H9 (cell line): ENCODE results near the gene CAPG. TPM values are rescaled to one million over a fixed set of nuclear protein-coding genes. Genes with fewer than 3 reads are reported as not detected.

Source experiments
- DNase-seq: peaks from one replicate; pipeline ENCODE4 v3.0.0-alpha.2; 2017
- H2AFZ ChIP-seq: one replicate; pipeline ENCODE4 v1.6.1; 2013; ENCODE audit warnings: mild to moderate bottlenecking, low read length, control low read depth, moderate library complexity
- H2AK5ac ChIP-seq: 2 replicates; pipeline ENCODE4 v1.6.1; 2013; ENCODE audit warnings: low read length, control low read depth, mixed read lengths; ENCODE audit not compliant: insufficient read length
- H2BK120ac ChIP-seq: one replicate; pipeline ENCODE4 v1.6.1; 2013; ENCODE audit warnings: low read depth, mild to moderate bottlenecking, low read length, control low read depth, inconsistent platforms; ENCODE audit not compliant: poor library complexity, severe bottlenecking
- H2BK12ac ChIP-seq: 2 replicates; pipeline ENCODE4 v1.6.1; 2013; ENCODE audit warnings: low read length, control low read depth, mixed read lengths, low read depth; ENCODE audit not compliant: insufficient read length
- H2BK15ac ChIP-seq: 2 replicates; pipeline ENCODE4 v1.6.1; 2013; ENCODE audit warnings: low read depth, low read length, control low read depth
- H2BK20ac ChIP-seq: one replicate; pipeline ENCODE4 v1.6.1; 2013; ENCODE audit warnings: low read depth, mild to moderate bottlenecking, low read length, control low read depth, inconsistent platforms; ENCODE audit not compliant: poor library complexity, severe bottlenecking
- H2BK5ac ChIP-seq: 2 replicates; pipeline ENCODE4 v1.6.1; 2013; ENCODE audit warnings: low read length, control low read depth, mixed read lengths; ENCODE audit not compliant: insufficient read length
- H3K14ac ChIP-seq: 2 replicates; pipeline ENCODE4 v1.6.1; 2013; ENCODE audit warnings: low read length, control low read depth; ENCODE audit not compliant: insufficient read depth
- H3K18ac ChIP-seq: 2 replicates; pipeline ENCODE4 v1.6.1; 2013; ENCODE audit warnings: low read depth, mild to moderate bottlenecking, mixed read lengths, low read length, control low read depth; ENCODE audit not compliant: insufficient read length
- H3K23ac ChIP-seq: 2 replicates; pipeline ENCODE4 v1.6.1; 2013; ENCODE audit warnings: low read length, control low read depth, mixed read lengths, low read depth; ENCODE audit not compliant: insufficient read length
- H3K23me2 ChIP-seq: 2 replicates; pipeline ENCODE4 v1.6.1; 2013; ENCODE audit warnings: low read depth, mild to moderate bottlenecking, mixed read lengths, low read length, control low read depth; ENCODE audit not compliant: insufficient read length, poor library complexity, severe bottlenecking
- H3K27ac ChIP-seq: 2 replicates; pipeline ENCODE4 v1.5.1; 2013; ENCODE audit warnings: low read length, control low read depth, mixed read lengths, low read depth; ENCODE audit not compliant: insufficient read length
- H3K27me3 ChIP-seq: 2 replicates; pipeline ENCODE4 v1.6.1; 2013; ENCODE audit warnings: low read length, control low read depth, inconsistent platforms; ENCODE audit not compliant: insufficient read depth
- H3K4ac ChIP-seq: 2 replicates; pipeline ENCODE4 v1.6.1; 2013; ENCODE audit warnings: low read depth, mild to moderate bottlenecking, control low read depth, inconsistent platforms, low read length, moderate library complexity
- H3K4me1 ChIP-seq: 2 replicates; pipeline ENCODE4 v1.6.1; 2013; ENCODE audit warnings: low read length, control low read depth, inconsistent platforms; ENCODE audit not compliant: insufficient read depth
- H3K4me2 ChIP-seq: 2 replicates; pipeline ENCODE4 v1.6.1; 2013; ENCODE audit warnings: low read length, control low read depth, mixed read lengths; ENCODE audit not compliant: insufficient read length, insufficient read depth
- H3K56ac ChIP-seq: 2 replicates; pipeline ENCODE4 v1.6.1; 2013; ENCODE audit warnings: low read depth, mild to moderate bottlenecking, mixed read lengths, low read length, control low read depth; ENCODE audit not compliant: insufficient read length
- H3K79me1 ChIP-seq: 2 replicates; pipeline ENCODE4 v1.6.1; 2013; ENCODE audit warnings: low read depth, mild to moderate bottlenecking, moderate library complexity, low read length, control low read depth, inconsistent platforms; ENCODE audit not compliant: insufficient read depth, poor library complexity, severe bottlenecking
- H3K79me2 ChIP-seq: 2 replicates; pipeline ENCODE4 v1.6.1; 2013; ENCODE audit warnings: low read length, control low read depth, inconsistent platforms; ENCODE audit not compliant: insufficient read depth
- H3K9ac ChIP-seq: 2 replicates; pipeline ENCODE4 v1.6.1; 2013; ENCODE audit warnings: low read length, control low read depth, mixed read lengths; ENCODE audit not compliant: insufficient read length; ENCODE audit errors: extremely low read depth
- H3K9me3 ChIP-seq: one replicate; pipeline ENCODE4 v1.6.1; 2013; ENCODE audit warnings: low read depth, low read length, inconsistent platforms; ENCODE audit not compliant: control insufficient read depth
- H3T11ph ChIP-seq: one replicate; pipeline ENCODE4 v1.6.1; 2013; ENCODE audit warnings: mild to moderate bottlenecking, low read length, control low read depth, inconsistent platforms
- H4K20me1 ChIP-seq: one replicate; pipeline ENCODE4 v1.6.1; 2013; ENCODE audit not compliant: control insufficient read depth, insufficient read length, insufficient read depth
- H4K5ac ChIP-seq: 2 replicates; pipeline ENCODE4 v1.6.1; 2013; ENCODE audit warnings: low read depth, mild to moderate bottlenecking, mixed read lengths, low read length, control low read depth; ENCODE audit not compliant: insufficient read length
- H4K8ac ChIP-seq: replicated peaks from 2 replicates; pipeline ENCODE4 v1.6.1; 2013; ENCODE audit warnings: low read length, control low read depth, mixed read lengths, low read depth; ENCODE audit not compliant: insufficient read length
- H4K91ac ChIP-seq: 2 replicates; pipeline ENCODE4 v1.6.1; 2013; ENCODE audit warnings: low read depth, mild to moderate bottlenecking, moderate library complexity, mixed read lengths, low read length, control low read depth; ENCODE audit not compliant: insufficient read length
- H3K27ac Mint-ChIP-seq, 3 experiments: 2 replicates in 2 of 3; 3 replicates in 1 of 3; pipeline ENCODE4 v1.8.0; 2020 to 2021; ENCODE audit warnings: mixed read lengths in 3 of 3, mild to moderate bottlenecking in 1 of 3, moderate library complexity in 1 of 3
- H3K27me3 Mint-ChIP-seq: 2 replicates; pipeline ENCODE4 v1.8.0; 2021; ENCODE audit warnings: low read depth, mild to moderate bottlenecking, moderate library complexity, mixed read lengths
- H3K36me3 Mint-ChIP-seq, 3 experiments: 2 replicates in 2 of 3; 3 replicates in 1 of 3; pipeline ENCODE4 v1.8.0; 2020 to 2021; ENCODE audit warnings: low read depth in 3 of 3, mixed read lengths in 3 of 3; ENCODE audit not compliant: insufficient read depth in 1 of 3
- H3K4me1 Mint-ChIP-seq, 2 experiments: 2 replicates each; pipeline ENCODE4 v1.8.0; 2020; ENCODE audit warnings: mixed read lengths in 2 of 2
- H3K4me3 Mint-ChIP-seq, 2 experiments: 2 replicates in 1 of 2; 3 replicates in 1 of 2; pipeline ENCODE4 v1.8.0; 2020 to 2021; ENCODE audit warnings: mild to moderate bottlenecking in 2 of 2, mixed read lengths in 2 of 2, moderate library complexity in 1 of 2
- H3K9me3 Mint-ChIP-seq, 2 experiments: 2 replicates in 1 of 2; 3 replicates in 1 of 2; pipeline ENCODE4 v1.8.0; 2020; ENCODE audit warnings: mild to moderate bottlenecking in 2 of 2, mixed read lengths in 2 of 2, moderate library complexity in 1 of 2
- CTCF ChIP-seq: fragments of 200-600 bp; sonication (generic); conservative IDR thresholded peaks from 3 replicates; pipeline ENCODE4 v1.8.0; 2021; ENCODE audit warnings: antibody characterized with exemption, mild to moderate bottlenecking
- WGBS: extraction: QIAGEN DNeasy Blood & Tissue Kit; methylation state at CpG from one replicate; pipeline ENCODE4 v1.1.7; 2013; ENCODE audit warnings: missing lambda C conversion rate, low lambda C conversion rate, mixed read lengths; ENCODE audit not compliant: insufficient read length; ENCODE audit errors: extremely low coverage; 5-methylcytosine and 5-hydroxymethylcytosine counted together
- total RNA-seq: library from RNA; stranded (reverse); gene quantifications from 2 replicates; pipeline ENCODE4 v1.2.1, GENCODE V29; 2021

Gene CAPG
- total RNA-seq, 1 experiment from 2014 or later: 72.8 TPM

GRCh38 chr2:85371045-85371444, 39.1 kb downstream of the CAPG start:
- H2BK15ac ChIP-seq: no peak overlapping the region
- no peak overlapping the region for H3K18ac ChIP-seq
- H3K23me2 ChIP-seq: no peaks in the 10 kb centered on the region
- no peak overlapping the region for H3K4me2 ChIP-seq
- H3K56ac ChIP-seq: no peak overlapping the region
- H2AFZ ChIP-seq: no peak overlapping the region
- H4K5ac ChIP-seq: no peak overlapping the region
- H3K14ac ChIP-seq: no peak overlapping the region
- WGBS: no CpG with 5 or more reads among the region's 11 CpGs
- no peaks in the 10 kb centered on the region for H3K79me1 ChIP-seq
- Mint-ChIP-seq H3K27ac (no peak overlapping the region), H3K4me3 (no peak overlapping the region), H3K27me3 (no peaks in the 10 kb centered on the region), H3K4me1 (no peaks in the 10 kb centered on the region), H3K9me3 (no peaks in the 10 kb centered on the region; a peak in 1 of 5 replicates), H3K36me3 (peaks cover 0 to 13% (median 9%) of the 10 kb centered on the region in 3 experiments; a peak in 4 of 7 replicates)
- H2BK12ac ChIP-seq: no peak overlapping the region
- DNase-seq: no peak
- H2BK5ac ChIP-seq: no peak overlapping the region
- H4K91ac ChIP-seq: no peak overlapping the region
- H2BK120ac ChIP-seq: no peak overlapping the region
- no peaks in the 10 kb centered on the region for H3K4me1 ChIP-seq
- H3K27me3 ChIP-seq: no peaks in the 10 kb centered on the region
- no peak overlapping the region for H4K8ac ChIP-seq
- H3K79me2 ChIP-seq: no peaks in the 10 kb centered on the region
- no peak overlapping the region for H3T11ph ChIP-seq
- no peak overlapping the region for H2BK20ac ChIP-seq
- H3K23ac ChIP-seq: no peak overlapping the region
- H2AK5ac ChIP-seq: no peak overlapping the region
- no peak overlapping the region for H3K9ac ChIP-seq
- H4K20me1 ChIP-seq: no peaks in the 10 kb centered on the region
- no peak overlapping the region for H3K27ac ChIP-seq
- no peak overlapping the region for H3K4ac ChIP-seq
- no peak for TF ChIP-seq CTCF
- no peaks in the 10 kb centered on the region for H3K9me3 ChIP-seq
